Omental fat pad (tissue), 4 donors: ENCODE measurements around the gene SIGLEC5. TPM values are rescaled to one million over a fixed set of nuclear protein-coding genes. Genes with fewer than 3 reads are reported as not detected.
"Not testable (repeated sequence)": the region's sequence is repeated elsewhere in the genome, so short reads cannot be mapped to it uniquely, and the experiment has no call there.

Experiments
- ATAC-seq: fragments of 150-250 bp; one replicate; pipeline ENCODE4 v1.9.1; 2016; ENCODE audit warnings: mild to moderate bottlenecking, moderate library complexity; ENCODE audit not compliant: low FRiP score
- DNase-seq: peaks from one replicate; pipeline ENCODE4 v3.0.0-alpha.2; 2019; ENCODE audit warnings: low spot score
- total RNA-seq, 4 donors: library from RNA; depleted of rRNA; stranded (reverse); fragments of >200 nt; gene quantifications; one replicate each; pipeline ENCODE4 v1.1.0, GENCODE V29; 2016
- TF ChIP-seq, protein P1 (sequence below), 3 donors: fragments of 450-650 bp; IDR thresholded peaks; one replicate each; pipeline ENCODE4 v1.5.1; 2016 to 2017; ENCODE audit warnings: antibody characterized with exemption in 3 of 3, mild to moderate bottlenecking in 3 of 3, moderate library complexity in 2 of 3

SIGLEC5 gene
- total RNA-seq, 4 donors from 2014 or later, result 0.19 TPM; not detected in 3

DNA sequence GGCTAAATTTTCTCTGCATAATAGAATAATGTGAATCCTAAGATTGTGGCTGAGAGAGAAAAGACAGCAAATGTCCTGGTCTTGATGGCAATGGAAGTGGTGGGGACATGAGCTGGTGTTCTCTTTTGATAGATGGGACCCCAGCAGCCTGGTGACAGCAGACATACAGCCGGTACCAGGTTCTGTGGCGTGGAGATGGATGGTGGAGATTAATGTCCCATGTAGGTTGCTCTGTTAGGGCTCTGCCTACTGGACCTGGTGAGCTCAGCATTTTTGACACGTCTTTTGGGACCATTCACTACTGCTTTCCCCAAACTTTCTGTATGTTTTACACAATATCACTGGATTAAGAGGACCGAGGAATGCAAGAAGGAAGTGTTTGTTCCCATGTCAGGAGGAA, 24.6 kb upstream of the SIGLEC5 start:
- DNase-seq (no peak), ATAC-seq (no peak)
- TF ChIP-seq, protein P1, sequence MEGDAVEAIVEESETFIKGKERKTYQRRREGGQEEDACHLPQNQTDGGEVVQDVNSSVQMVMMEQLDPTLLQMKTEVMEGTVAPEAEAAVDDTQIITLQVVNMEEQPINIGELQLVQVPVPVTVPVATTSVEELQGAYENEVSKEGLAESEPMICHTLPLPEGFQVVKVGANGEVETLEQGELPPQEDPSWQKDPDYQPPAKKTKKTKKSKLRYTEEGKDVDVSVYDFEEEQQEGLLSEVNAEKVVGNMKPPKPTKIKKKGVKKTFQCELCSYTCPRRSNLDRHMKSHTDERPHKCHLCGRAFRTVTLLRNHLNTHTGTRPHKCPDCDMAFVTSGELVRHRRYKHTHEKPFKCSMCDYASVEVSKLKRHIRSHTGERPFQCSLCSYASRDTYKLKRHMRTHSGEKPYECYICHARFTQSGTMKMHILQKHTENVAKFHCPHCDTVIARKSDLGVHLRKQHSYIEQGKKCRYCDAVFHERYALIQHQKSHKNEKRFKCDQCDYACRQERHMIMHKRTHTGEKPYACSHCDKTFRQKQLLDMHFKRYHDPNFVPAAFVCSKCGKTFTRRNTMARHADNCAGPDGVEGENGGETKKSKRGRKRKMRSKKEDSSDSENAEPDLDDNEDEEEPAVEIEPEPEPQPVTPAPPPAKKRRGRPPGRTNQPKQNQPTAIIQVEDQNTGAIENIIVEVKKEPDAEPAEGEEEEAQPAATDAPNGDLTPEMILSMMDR (IDR thresholded peaks at IDR 0.05), result no peak

DNA sequence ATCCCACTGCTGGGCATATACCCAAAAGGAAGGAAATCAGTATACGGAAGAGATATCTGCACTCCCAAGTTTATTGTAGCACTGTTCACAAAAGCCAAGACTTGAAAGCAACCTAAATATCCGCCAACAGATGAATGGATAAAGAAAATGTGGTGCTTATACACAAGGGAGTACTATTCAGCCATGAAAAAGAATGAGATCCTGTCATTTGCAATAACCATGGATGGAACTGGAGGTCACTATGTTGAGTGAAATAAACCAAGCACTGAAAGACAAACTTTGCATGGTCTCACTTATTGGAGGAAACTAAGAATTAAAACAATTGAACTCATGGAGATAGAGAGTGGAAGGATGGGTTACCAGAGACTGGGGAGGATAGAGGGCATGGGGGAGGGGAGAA, 23.0 kb upstream of the SIGLEC5 start:
- DNase-seq, result no peak
- no peak for ATAC-seq
- TF ChIP-seq, protein P1 (IDR thresholded peaks at IDR 0.05), result no peak

- DNase-seq (no peak), ATAC-seq (no peak)
- TF ChIP-seq, protein P1 (IDR thresholded peaks at IDR 0.05), result no peak
Measured at GRCh38 chr19:51652266-51652665, 22.1 kb upstream of the SIGLEC5 start.

- ATAC-seq, result peak; percentile 31
- TF ChIP-seq, protein P1 (IDR thresholded peaks at IDR 0.05), result no peak
Measured at GRCh38 chr19:51651216-51651846, 21.1 kb upstream of the SIGLEC5 start.

DNA sequence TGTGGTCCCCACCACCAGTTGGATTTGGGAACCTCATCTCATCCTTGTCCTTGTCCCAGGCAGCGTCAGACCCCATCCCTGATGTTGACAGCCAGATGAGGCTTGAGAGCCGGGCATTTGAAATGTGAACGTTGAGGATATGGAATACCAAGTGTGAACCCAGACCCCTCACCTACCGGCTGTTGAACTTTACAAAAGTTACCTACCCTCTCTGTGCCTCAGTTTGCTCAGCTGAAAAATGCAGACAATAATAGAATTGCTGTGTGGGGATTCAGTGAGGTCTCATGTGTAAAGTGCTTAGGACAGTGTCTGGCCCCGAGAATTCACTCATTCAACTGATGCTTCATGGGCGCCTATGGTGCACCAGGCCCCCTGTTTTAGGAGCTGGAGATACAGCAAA, 17.1 kb upstream of the SIGLEC5 start:
- no peak for ATAC-seq
- DNase-seq, result no peak
- TF ChIP-seq, protein P1 (IDR thresholded peaks at IDR 0.05), result no peak

More at GRCh38 chr19:51651216-51651846, 21.1 kb upstream of the SIGLEC5 start:
- DNase-seq, result no peak

- not testable (repeated sequence) for ATAC-seq, DNase-seq
Measured at GRCh38 chr19:51646730-51647129, 16.5 kb upstream of the SIGLEC5 start, which contains the start of gene SIGLEC14. Gene SIGLEC14 (minus strand): TSS chr19:51646825. CDS start chr19:51646759, 66 bp downstream.

DNA sequence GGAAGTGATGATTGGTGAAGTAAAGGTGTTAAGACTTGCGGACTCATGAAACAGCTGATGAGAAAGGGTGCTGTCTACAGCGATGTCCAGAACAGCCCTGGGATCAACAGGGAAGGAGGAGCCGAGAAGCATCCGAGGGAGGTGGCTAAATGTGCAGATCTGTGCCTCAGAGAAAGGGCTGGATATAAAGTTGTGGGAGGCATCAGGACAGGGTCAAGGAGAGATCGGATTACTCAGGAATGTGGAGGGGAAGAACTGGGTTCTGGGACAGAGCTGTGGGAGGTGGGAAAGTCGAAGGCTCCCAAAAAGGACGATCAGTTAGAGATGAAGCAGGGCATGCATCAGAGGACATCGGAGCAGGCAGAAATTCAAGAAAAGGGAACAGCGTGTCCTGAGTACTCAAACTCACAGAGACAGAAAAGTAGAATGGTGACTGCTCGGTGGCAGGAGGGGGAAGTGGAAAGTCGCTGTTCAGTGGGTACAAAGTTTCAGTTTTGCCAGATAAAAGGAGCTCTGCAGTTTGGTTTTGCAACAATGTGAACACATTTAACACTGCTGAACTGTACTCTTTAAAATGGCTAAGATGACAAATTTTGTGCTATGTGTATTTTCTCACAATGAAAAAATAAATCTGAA, 14.6 kb upstream of the SIGLEC5 start:
- DNase-seq, result no peak
- TF ChIP-seq, protein P1 (IDR thresholded peaks at IDR 0.05), result no peak
- ATAC-seq, result no peak
